GM18907 (cell line): ENCODE data around the gene ZHX3.
"Not testable (repeated sequence)": the region's sequence is repeated elsewhere in the genome, so short reads cannot be mapped to it uniquely, and the experiment has no call there.

ENCODE experiments used
- ATAC-seq: cut with Tn5 transposase; IDR thresholded peaks from one replicate; pipeline ENCODE4 v1.9.1; 2021; ENCODE audit warnings: mild to moderate bottlenecking, moderate library complexity; ENCODE audit not compliant: unreplicated experiment

Gene ZHX3

GRCh38 chr20:41334036-41334435 lies 16.5 kb upstream of the ZHX3 start:
- ATAC-seq, result no peak

DNA sequence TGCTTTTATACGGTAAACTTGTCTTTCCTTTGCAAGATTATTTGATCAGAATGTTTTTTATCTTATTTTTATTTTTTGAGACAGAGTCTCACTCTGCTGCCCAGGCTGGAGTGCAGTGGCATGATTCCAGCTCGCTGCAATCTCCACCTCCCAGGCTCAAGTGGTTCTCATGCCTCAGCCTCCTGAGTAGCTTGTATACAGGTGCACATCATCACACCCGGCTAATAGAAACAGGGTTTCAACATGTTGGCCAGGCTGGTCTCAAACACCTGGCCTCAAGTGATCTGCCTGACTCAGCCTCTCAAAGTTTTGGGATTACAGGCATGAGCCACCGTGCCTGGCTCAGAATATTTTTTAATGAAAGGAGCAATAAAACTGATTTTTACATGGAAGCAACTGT lies 14.2 kb upstream of the ZHX3 start:
- no peak for ATAC-seq

- ATAC-seq, result no peak
Observed at GRCh38 chr20:41330941-41331340, 13.4 kb upstream of the ZHX3 start.

GRCh38 chr20:41330343-41330720 lies 12.8 kb upstream of the ZHX3 start:
- ATAC-seq, result no peak

DNA sequence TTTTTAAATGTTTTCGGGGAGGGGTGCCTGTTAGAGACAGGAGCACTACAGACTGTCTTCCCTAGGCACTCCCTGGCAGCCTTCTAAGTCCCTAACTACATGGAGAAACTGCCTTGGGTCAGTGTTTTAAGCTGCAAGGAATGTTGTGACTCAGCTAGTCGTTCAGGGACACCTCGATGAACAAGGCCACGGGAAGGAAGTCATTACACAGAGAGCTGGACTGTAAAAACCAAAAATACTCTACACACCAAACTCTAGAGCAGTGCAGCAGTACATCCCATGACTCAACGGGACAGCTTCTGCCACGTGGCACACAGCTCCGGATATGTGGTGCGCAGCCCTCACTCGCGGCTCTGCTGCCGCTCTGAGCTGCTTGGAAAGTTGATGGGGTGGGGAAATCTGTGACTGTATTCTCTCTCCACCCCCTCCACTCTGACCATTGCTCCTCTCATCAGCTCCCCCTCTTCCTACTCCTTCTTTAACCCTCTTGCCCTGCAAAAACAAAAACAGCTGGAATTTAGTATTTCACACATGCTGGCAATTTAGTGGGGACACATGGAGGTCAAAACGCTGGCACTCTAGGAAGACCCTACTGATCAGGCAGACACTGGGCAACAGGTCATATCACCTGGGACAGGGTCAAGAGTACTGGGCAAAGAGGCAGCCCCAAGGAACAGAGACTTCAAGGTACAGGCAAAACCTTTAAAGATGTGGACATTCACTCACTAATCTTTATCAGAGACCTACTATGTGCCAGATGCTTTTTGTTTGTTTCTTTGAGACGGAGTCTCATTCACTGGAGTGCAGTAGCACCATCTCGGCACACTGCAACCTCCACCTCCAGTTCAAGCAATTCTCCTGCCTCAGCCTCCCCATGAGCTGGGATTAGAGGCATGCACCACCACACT lies 12.2 kb upstream of the ZHX3 start:
- ATAC-seq, result peak; percentile 60

- no peak for ATAC-seq
Observed at GRCh38 chr20:41327178-41327577, 9.6 kb upstream of the ZHX3 start.

DNA sequence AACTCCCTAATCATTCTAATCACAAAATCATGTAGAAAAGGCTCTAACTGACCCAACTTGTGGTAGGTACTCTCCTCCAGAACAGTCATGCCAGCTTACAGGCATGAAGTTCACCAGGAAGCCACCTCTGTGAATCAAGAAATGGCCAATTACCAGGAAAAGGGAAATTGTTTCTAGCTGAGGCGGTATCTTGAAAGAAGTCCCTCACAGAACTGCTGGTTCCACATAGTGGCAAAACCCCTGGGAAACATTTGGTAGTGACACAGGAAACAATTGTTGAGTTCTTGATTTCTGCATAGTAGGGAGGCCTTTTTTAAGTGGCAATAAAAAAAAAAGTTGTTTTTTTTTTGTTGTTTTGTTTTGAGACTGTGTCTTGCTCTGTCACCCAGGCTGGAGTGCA lies 3.4 kb upstream of the ZHX3 start:
- ATAC-seq, result no peak

DNA sequence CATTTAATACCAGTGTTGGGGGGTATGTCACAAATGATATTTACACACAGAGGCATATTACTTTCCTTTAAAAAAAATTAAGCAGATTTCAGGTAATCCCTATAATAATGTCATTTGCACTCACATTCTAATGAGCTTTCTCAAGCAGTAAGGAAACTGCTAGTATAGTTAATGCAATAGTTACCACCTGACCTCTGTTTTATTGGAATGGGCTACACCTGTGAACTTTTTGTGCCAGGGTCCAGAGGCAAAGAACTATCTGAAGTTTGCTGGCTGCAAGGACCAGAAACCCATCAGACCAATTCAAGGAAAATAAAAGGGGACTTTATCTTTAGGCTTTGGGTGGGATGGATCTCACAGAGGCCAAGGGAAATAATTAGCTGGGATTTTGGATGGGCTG lies 2.9 kb upstream of the ZHX3 start:
- ATAC-seq, result no peak

DNA sequence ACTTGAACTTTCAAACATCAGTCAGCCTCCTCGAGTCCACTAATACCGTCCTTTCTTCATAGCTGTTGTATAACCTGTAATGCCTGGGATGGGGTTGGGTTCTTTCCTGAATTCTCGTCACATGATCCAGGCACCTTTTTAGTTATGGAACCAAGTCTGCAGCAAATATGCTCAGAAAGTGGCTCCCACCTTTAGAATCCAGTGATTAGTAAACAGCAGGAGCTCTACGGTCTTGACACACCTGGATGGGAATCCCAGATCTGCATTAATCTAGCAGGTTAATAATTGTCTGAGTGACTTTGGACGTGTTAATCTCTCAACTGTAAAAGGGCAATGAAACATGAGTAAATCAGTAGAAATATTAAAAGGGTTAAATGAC lies 729 bp upstream of the ZHX3 start:
- no peak for ATAC-seq

DNA sequence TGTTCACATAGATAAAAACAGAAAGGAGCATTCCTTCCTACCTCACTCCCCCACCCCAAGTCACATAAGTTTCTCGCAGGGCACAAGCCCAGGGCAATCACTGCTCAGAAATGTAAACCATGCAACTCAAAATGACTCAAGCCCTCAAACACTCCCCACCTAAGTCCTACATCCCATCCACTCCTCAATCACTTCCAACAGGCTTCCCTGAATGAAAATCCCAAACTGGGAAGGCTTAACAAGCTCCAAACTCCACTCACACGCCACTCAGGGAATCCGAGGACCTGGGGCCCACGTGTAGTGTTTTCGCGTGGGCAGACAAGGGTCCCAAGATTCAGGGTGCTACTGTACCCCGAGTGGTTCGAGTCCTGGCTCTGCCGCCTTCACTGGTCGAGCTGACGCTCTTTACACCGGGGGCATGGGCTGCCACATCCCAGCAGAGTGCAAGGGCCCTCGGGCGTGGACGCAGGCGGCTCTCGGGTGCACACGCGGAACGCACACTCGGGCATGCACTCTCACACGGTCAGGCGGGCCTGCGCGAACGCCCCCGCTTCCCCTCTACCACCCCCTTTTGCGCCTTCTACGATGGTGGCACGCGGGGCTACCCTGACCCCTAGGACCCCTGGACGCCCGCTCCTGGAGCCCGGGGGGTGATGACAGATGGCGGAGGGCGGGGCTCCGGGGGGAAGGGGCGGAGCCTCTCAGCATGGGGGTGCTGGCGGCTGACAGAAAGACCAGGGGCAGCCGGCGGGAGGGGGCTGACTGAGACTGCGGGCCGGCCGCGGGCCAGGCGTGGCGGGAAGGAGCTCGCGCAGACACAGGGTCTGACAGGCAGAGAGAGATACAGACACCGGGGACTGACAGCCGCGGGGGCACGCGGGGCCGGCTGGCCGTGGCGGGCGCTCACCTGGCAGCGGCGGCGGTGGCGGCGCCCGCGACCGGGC lies 657 bp downstream of the ZHX3 start:
- ATAC-seq, result peak; percentile 69

- ATAC-seq, result no peak
Observed at GRCh38 chr20:41316051-41316450, 1.5 kb downstream of the ZHX3 start.

DNA sequence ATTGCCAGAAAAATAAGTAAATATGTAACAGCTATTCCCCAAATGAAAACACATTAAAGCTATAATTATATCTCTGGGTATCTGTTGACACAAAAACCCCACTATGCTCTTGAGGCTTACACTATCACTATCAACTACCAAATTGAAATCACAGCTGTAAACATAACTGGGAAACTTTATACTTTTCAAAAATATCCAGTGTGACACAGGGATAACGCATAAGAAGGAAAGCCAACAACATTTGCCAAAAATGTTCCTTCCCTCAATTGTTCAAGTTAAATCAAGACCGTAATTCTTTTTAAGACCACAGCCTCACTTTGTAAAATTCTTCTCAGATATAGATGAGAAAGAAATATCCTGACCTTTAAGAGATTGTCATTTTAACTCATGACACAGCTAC lies 3.1 kb downstream of the ZHX3 start:
- no peak for ATAC-seq

GRCh38 chr20:41312009-41312408 lies 5.5 kb downstream of the ZHX3 start:
- not testable (repeated sequence) for ATAC-seq

- ATAC-seq, result no peak
Observed at GRCh38 chr20:41309817-41310216, 7.7 kb downstream of the ZHX3 start.

DNA sequence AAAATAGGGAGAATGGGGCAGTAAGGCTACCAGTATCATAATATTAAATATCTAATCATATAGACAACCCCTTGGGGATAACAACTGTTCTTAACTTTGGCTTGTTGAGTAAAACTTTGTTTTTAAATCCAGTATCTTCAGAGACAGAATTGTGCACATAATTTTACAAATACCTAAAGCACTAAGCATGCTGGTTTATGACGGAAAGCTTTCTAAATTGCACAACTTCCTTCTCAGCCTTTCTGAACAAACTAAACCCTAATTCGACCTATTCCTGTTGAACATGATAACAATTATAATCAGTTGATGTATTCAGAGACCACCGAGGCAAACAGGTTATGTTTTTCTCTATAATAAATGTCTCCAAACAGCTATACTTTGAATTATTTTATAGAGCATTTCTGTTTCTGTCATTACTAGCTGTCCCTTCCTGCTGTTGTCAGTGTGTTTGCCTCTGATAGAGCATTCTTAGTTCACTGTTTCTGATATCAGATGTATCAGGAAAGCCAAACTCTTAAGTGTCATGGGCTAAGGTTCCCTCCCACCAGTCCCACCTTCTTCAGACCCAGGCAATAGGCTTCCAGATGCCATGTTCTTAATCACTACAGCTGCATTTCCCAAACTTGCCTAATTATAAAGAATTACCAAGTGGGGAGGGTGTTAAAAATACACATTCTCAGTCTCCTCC lies 8.7 kb downstream of the ZHX3 start:
- ATAC-seq, result no peak

DNA sequence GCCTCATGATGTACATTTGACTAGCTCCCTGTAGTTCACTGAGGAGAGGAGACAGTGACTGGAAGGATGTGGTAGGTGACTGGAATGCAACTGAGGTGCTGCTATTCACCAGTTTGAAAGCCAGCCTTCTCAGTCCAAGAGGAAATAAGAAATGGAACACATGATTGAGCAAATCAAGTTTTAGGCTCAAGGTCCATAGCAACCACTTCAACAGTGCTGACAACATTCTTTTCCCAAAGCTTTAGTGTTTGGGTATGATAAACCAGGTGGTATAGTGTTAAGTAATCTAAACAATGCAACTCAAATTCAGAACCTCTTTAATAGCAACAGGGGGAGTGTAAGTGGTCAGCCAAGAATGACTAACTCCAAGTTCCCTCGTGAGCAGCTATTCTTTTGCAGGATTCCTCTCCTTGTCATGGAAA lies 9.2 kb downstream of the ZHX3 start:
- ATAC-seq, result no peak

DNA sequence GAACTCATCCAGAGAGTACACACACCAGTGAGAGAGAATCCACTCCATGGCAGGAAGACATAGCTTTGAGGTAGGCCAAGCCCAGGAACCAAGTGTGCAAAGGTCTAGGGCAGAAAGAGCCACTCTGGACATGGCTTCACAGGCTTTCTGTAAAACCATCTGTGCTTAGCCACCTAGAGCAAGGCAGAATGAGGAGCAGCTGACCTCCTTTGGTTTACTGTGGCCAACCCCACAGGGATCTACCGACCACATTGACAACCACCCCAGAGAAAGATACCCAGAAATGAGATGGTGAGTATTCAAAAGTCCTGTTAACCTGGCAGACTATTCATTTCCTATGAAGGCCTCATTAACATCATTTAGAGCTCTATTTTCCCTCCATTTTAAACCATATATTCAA lies 10.5 kb downstream of the ZHX3 start:
- no peak for ATAC-seq

GRCh38 chr20:41306061-41306727 lies 11.3 kb downstream of the ZHX3 start:
- ATAC-seq, result peak; percentile 85

DNA sequence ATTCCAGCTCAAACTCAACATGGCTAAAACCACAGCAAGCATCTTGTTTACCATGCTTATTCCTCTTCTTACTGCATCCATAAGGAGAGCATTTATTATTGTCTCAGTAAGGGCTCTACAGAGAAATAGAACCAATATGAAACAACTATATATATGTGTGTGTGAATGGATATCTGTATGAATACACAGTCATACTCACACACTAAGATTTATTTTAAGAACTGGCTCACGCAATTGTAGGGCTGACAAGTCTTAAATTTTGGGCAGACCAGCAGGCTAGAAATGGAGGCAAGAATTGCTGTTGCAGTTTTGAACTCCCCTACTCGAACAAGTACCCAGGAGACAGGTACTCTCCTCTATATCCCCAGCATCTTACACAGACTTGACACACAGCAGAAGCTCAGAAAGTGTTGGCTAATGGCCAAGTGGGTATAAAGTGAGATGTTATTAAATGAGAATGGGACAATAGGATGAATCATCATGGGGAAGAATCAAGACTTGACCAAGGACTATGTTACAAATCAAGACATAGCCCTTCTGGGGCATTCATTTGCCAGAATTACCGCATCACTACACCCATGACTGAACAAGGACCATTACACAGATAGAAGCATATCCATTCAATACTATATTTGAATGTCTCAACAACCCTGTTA lies 13.0 kb downstream of the ZHX3 start:
- ATAC-seq, result no peak

DNA sequence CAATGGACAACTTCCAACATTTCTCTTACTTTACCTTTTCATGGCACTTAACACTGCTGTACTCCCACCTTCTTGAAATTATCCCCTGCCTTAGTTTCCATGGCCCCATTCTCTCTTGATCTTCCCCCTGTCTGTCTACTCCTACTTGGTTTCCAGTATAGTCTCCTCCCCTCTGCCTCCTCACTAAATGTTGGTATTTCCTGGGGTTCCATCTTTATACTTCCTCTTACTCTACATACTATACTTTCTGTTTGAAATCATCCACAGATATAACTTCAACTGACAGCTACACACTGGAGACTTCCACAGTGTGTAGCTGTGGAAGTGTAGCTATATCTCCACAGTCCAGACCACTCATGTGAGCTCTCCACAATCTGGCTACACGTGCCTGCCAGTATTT lies 13.5 kb downstream of the ZHX3 start:
- ATAC-seq, result no peak
